CD4-positive, alpha-beta T cell treated with Interleukin-4 for 4 hours (primary cell): ENCODE data around the gene CAMK1.
A peak's percentile ranks its signal among the peaks of the same experiment; 100 is the strongest.

Experiments
- DNase-seq: peaks from one replicate; pipeline ENCODE4 v3.0.0-alpha.2; 2020

Gene CAMK1

GRCh38 chr3:9732080-9732739, 37.5 kb downstream of the CAMK1 start:
- peak; percentile 32 for DNase-seq

- peak; percentile 100 for DNase-seq
These were observed 38.3 kb downstream of the CAMK1 start, which contains the start of gene BRPF1 for GRCh38 chr3:9731206-9732079. Gene BRPF1, plus strand, starts transcription at chr3:9731735. Its CDS starts 2,406 bp downstream, at chr3:9734141.

DNA sequence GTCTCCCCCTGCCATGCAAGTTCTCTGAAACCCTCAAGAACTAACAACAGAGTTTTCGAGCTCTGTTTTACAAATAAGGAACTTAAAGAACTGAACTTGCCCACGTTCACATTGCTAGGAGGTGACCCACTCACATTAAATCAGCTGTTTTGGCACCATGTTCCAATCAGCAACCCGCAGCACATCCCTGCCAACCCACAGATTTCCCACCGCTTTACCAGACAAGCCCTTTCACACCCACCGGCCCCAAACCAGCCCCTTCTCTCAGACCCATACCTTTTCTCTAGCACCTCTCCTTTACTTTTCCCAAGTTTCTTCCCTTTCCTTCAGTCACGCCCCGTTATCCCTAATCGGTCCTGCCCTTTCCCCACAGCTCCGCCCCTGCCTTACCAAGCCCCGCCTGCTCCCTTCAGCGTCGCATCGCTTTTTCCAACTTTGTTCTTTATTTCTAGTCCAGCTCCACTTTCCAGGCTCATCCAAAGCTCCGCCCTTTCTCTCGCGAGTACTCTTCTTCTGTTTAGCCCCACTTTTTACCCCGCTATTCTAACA, 39.0 kb downstream of the CAMK1 start:
- no peak for DNase-seq

DNA sequence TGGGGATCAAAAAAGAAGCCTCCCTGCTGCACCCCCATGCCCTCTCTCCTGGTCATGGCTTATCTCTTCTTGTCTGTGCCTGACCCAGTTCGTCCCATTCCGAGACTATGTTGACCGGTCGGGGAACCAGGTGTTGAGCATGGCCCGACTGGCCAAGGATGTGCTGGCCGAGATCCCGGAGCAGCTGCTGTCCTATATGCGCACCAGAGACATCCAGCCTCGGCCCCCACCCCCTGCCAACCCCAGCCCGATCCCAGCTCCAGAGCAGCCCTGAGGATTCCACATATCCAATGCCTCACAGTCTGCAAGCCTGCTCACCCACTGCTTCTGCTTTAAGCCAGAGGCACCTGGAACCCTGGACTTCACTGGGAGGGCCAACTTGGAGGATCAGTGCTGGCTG, 40.3 kb downstream of the CAMK1 start:
- no peak for DNase-seq

- no peak for DNase-seq
These were observed 42.0 kb downstream of the CAMK1 start for GRCh38 chr3:9727743-9728142.

GRCh38 chr3:9727041-9727595, 42.6 kb downstream of the CAMK1 start:
- DNase-seq, result peak; percentile 72

- no peak for DNase-seq
These were observed 43.8 kb downstream of the CAMK1 start for GRCh38 chr3:9725775-9726515.

- DNase-seq, result no peak
These were observed 48.1 kb downstream of the CAMK1 start for GRCh38 chr3:9721700-9722060.

GRCh38 chr3:9721015-9721699, 48.6 kb downstream of the CAMK1 start:
- no peak for DNase-seq

- DNase-seq, result no peak
These were observed 51.6 kb downstream of the CAMK1 start for GRCh38 chr3:9718118-9718517.

- no peak for DNase-seq
These were observed 52.2 kb downstream of the CAMK1 start for GRCh38 chr3:9717563-9717962.

GRCh38 chr3:9716801-9717555, 52.8 kb downstream of the CAMK1 start:
- no peak for DNase-seq

DNA sequence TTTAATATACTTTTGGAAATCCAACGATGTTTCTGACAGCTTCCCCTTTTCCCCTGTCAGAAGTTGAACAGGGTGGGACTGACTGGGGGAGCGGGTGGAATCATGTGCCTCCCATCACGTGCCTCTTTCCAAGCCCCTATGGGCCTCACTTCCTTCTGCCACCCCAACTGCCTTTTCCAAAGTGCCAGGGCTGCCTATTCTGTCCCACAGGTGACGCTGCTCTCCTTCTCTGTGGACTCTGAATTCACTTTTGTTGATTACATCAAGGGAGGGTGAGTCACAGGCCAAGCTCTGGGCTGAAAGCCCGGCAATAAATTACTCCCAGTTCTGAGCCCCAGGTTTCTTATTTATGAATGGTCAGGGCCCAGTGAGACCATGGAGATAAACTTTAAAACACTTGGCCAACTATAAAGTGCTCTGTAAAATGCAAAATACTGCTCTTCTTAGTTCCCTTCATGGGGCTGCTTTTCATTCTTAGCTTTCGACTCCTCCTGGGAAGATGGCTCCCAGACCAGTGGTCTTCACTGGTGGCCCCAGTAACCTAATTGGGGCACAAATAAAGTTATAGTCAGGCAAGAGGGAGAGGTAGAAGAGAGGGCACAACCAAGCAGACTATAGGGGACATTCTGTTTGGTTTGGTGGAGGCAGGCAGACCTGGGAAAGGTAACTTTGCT, 53.8 kb downstream of the CAMK1 start:
- DNase-seq, result peak; percentile 31

DNA sequence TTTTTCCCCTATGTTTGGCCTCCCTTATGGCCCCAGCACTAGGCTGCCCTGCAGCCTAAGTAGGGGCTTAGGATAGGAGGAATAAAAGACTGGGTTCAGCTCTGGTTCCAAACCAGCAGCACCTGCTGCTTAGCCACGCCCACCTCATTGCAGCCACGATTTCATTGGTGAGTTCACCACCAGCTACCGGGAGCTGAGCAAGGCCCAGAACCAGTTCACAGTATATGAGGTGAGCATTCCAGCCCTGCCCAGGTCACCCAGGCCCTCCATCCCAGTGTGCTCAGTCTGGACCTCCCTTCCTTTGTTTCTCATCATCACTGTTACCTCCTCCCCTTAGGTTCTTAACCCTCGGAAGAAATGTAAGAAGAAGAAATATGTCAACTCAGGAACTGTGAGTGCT, 54.6 kb downstream of the CAMK1 start:
- no peak for DNase-seq

DNA sequence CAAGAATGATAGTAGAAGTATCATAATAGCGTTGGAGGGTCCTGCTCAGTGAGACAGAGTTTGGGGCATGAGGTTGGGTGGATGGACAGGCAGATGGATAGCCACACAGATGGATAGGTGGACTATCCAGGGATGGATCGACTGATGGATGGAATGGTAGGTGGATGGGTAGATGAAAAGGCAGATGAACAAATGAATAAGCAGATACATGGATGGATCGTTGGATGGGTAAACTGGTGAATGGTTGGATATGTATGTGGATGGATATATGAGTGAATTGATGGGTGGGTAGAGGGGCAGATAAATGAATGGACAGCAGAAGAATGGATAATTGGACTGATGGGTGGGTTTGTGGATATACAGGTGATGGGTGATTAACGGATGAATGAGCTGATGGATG, 56.6 kb downstream of the CAMK1 start:
- DNase-seq, result no peak

GRCh38 chr3:9712415-9712814, 57.3 kb downstream of the CAMK1 start:
- no peak for DNase-seq

- no peak for DNase-seq
These were observed 59.5 kb downstream of the CAMK1 start for GRCh38 chr3:9710174-9710739.
